NCI-H1694 (cell line): ENCODE results near the gene MPZL3.
A peak's percentile ranks its signal among the peaks of the same experiment; 100 is the strongest.

ENCODE experiments used
- DNase-seq: peaks from one replicate; lab custom pipeline; 2025; lab: John Stamatoyannopoulos, UW

The MPZL3 gene, protein sequence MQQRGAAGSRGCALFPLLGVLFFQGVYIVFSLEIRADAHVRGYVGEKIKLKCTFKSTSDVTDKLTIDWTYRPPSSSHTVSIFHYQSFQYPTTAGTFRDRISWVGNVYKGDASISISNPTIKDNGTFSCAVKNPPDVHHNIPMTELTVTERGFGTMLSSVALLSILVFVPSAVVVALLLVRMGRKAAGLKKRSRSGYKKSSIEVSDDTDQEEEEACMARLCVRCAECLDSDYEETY

DNA sequence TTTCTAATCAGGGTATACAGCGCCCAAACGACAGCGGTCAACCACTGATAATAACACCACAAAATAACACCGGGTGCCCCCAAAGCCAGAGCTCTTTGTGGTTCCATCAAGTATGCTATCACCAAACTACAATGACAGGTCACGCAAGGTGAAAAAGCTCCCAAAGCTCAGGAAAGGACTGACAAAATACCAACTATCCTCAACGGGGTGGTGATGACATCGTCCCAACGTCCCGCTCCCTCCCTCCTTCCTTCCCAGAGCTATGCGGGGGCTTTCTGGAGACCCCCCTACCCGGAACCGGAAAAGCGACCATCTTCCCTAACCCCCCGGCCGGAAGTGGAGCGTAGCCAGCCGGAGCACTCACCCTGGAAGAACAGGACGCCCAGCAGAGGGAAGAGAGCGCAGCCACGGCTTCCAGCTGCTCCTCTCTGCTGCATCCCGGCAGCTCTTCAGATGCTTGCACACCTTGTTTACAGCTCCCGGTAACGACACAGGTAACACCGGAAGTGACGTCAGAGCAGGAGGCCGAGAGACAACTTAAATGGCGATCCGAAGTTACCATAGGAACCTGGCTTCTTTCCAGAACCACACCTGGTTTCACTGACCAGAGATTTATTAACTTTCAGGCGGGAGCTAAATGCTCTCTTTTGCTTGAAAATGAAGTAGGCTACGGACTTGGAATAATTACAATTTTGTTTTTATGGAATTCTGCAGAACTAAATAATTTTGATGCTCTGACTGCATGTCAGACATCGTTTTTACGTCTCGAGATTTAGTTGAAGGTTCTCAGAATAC, at the start of gene MPZL3:
TSS of gene MPZL3 (minus strand) at position 508 of the 795 bp plus-strand sequence. CDS start at position 437, 71 bp downstream.
- DNase-seq, result peak; percentile 28

DNA sequence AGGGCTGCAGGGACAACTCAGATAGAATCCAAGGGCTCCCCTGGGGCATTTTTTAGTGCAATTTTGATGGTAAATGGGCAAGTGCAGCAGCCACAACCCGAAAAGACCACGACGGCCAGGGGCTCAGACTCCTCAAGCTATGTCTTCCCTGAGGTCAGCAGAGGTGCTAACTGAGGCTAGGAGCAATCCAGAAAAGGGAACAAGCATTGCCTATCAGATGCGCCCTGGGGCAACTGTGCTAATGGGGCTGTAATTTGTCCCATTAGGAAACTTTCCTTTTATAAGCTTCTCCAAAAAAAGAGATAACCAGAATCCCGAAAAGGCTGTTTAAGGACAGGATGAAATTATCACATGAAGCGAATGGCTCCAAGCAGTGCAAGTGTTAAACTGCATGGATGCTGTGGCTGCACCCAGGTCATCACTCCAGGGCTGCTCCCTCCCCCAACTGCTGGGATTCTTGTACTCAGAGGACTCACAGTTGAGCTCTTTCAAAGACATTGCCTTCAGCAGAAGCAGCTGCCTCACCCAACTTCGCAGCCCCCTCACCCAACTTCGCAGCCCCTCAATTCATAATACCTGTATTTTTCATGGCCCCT, 49.5 kb upstream of the MPZL3 start:
- DNase-seq, result no peak

DNA sequence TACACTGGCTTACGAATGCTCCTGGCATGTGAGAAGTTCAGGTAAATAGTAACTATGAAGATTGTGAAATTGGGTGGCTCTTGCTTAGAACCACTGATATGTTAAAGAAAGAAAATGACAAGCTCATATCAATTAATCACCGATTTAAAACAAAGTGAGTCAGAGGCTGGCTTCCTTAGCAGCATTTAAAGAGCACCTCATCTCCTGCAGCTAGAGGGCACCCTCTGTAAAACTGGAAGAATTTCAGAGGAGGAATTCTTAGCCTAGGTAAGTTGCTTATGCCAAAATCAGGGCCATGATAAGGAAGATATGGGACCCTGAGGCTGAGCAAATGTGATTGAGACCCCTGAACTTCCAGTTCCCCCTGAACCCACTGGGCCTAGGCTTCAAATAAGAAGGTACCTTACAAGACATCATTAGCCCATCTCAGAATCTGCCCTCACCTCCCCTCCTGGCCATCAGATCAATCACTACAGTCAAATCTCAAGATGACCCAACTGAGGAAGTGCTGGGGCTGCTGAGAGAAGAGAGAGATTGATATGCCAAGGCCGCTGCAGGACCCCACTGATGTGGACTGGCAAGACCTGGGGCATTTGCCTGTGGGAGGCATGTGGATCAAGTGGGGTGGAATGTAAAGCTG, 43.8 kb upstream of the MPZL3 start:
- DNase-seq, result no peak

- DNase-seq, result no peak
Measured at GRCh38 chr11:118295199-118295598, 43.0 kb upstream of the MPZL3 start.

DNA sequence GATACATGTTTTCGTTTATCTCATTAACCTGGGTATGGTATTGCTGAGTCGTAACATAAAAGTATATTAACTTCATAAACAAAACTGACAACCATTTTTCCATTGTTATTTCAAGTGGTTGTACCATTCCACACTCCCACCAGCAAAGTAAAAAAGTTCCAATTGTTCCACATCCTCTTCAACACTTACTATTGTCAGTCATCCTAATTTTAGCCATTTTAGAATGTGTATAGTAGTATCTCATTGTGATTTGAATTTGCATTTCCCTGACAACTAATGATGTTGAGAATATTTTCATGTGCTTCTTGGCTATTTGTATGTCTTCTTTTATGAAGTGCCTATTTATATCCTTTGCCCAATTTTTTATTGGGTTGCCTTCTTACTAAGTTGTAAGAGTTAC, 41.9 kb upstream of the MPZL3 start:
- no peak for DNase-seq

GRCh38 chr11:118291477-118292135, 39.4 kb upstream of the MPZL3 start:
- no peak for DNase-seq

DNA sequence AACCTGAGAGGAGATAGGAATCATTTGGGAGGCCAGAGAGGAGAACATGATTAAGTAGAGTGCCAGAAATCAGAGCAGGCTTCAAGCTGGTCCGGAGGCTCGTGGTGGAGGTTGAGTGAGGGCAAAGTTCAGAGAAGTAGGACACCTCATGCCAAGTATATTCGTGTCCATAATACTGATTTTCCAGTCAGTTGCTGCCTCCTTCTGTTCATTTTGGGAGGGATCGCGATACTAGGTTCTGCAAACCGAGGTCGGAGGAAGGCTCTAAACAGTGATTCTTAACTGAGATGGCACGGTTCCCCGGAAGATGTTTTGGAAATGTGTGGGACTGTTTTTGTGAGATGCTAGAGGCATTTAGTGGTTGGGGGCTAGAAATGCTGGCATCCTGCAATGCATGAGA, 38.8 kb upstream of the MPZL3 start:
- DNase-seq, result no peak

- no peak for DNase-seq
Measured at GRCh38 chr11:118289401-118289800, 37.2 kb upstream of the MPZL3 start.

GRCh38 chr11:118287006-118287405, 34.8 kb upstream of the MPZL3 start:
- no peak for DNase-seq

- DNase-seq, result no peak
Measured at GRCh38 chr11:118286545-118286944, 34.4 kb upstream of the MPZL3 start.

- no peak for DNase-seq
Measured at GRCh38 chr11:118283756-118284350, 31.7 kb upstream of the MPZL3 start.

GRCh38 chr11:118283037-118283636, 31.0 kb upstream of the MPZL3 start:
- no peak for DNase-seq

DNA sequence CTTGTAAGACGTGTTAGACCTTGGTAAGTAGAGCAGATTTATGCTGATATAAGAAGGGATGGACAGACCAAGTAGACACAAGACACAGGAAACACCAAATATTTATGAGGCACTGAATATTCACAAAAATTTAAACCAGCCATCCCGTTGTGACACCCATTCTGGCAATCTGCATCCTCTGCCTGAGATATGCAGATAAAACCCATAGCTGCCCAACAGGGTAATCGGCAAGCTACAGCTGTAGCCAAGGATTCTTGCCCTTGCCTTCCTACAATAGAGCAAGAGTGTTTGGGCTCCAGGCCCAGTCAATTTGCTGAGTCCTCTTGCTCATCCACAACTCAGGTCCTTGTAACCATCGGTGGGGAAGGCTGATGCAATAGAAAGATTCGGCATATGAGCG, 30.4 kb upstream of the MPZL3 start:
- no peak for DNase-seq

DNA sequence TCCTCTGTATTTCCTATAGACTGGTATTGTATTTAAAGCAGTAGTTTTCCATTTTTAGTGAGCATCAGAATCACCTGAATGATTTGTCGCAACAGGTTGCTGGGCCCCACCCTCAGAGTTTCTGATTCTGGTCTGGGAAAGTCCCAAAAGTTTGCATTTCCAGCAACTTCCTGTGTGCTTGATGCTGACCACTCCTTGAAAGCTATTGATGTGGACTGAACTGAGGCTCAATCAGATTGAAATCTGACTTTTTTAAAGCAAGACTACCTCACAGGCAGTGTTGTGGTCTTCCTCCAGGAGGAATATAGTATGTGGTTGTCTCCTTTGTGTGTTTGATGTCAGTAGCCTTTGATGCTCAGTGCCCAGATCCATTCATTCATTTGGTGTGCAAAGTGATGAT, 29.1 kb upstream of the MPZL3 start:
- DNase-seq, result no peak

- DNase-seq, result no peak
Measured at GRCh38 chr11:118277312-118277711, 25.1 kb upstream of the MPZL3 start.

DNA sequence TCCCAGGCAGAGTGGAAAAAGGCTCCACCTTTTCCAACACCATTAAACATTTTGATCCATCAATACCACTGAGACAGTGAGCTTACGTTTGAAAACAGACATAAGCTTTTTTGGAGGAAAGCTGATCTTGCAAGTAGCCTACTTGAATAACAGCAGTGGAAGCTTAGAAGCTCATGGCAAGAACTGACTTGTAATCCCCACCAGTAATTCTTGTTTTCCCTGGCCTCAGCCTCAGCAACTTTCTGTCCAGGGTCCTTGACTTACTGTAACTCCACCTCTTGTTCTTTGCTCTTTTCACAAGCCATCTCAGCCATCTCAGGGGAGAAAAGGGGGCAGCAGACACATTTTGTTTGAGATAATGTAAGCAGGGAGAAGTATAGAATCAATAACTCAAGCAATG, 24.3 kb upstream of the MPZL3 start:
- DNase-seq, result no peak

GRCh38 chr11:118275176-118275575, 23.0 kb upstream of the MPZL3 start:
- DNase-seq, result no peak

- no peak for DNase-seq
Measured at GRCh38 chr11:118274186-118274585, 22.0 kb upstream of the MPZL3 start.

GRCh38 chr11:118272001-118272400, 19.8 kb upstream of the MPZL3 start:
- DNase-seq, result no peak

DNA sequence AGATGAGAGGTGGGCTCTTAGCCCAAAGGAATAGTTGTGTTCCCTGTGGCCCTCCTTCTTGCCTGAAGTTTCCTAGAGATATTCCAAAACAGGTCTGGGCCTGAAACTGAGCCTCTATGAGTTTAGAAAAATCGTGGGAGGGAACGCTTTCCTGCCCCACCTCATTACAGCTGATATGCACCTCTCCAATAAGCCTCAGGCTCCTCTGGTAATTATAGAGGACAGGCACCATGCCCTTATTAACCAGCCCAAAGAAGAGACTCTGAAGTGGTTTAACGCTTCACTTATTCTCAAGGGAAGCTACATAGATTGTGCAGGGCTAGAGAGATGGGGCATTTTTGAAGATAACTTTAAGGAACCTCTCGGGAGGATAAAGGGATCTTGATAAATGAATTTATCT, 15.3 kb upstream of the MPZL3 start:
- DNase-seq, result no peak

- DNase-seq, result no peak
Measured at GRCh38 chr11:118265954-118266353, 13.8 kb upstream of the MPZL3 start.
